ENCODE measurements around the gene ITK.
"Not testable (repeated sequence)": the region's sequence is repeated elsewhere in the genome, so short reads cannot be mapped to it uniquely, and the experiment has no call there.

The ITK gene

GRCh38 chr5:157186309-157187045, 5.8 kb downstream of the ITK start:
- H3K27ac Mint-ChIP-seq, result no peak overlapping the region
- no peaks in the 10 kb centered on the region for H3K27me3 Mint-ChIP-seq
- H3K4me3 Mint-ChIP-seq, result no peak overlapping the region
- H3K4me1 Mint-ChIP-seq, result no peaks in the 10 kb centered on the region
- no peak for ATAC-seq
- no peaks in the 10 kb centered on the region for H3K36me3 Mint-ChIP-seq
- no peaks in the 10 kb centered on the region for H3K9me3 Mint-ChIP-seq

- ATAC-seq, result no peak
- Mint-ChIP-seq H3K27ac (no peak overlapping the region), H3K4me3 (no peak overlapping the region), H3K27me3 (no peaks in the 10 kb centered on the region), H3K36me3 (no peaks in the 10 kb centered on the region), H3K4me1 (no peaks in the 10 kb centered on the region), H3K9me3 (no peaks in the 10 kb centered on the region)
These were observed 6.6 kb downstream of the ITK start for GRCh38 chr5:157187046-157187754.

- no peak for ATAC-seq
- Mint-ChIP-seq H3K27me3 (no peaks in the 10 kb centered on the region), H3K27ac (peak overlapping the region; percentile 48), H3K36me3 (no peaks in the 10 kb centered on the region), H3K9me3 (no peaks in the 10 kb centered on the region), H3K4me1 (no peaks in the 10 kb centered on the region), H3K4me3 (no peak overlapping the region)
These were observed 7.6 kb downstream of the ITK start for GRCh38 chr5:157188270-157188669.

- H3K36me3 Mint-ChIP-seq, result no peaks in the 10 kb centered on the region
- H3K4me3 Mint-ChIP-seq, result no peak overlapping the region
- H3K9me3 Mint-ChIP-seq, result no peaks in the 10 kb centered on the region
- no peaks in the 10 kb centered on the region for H3K27me3 Mint-ChIP-seq
- H3K4me1 Mint-ChIP-seq, result no peaks in the 10 kb centered on the region
- no peak for ATAC-seq
- H3K27ac Mint-ChIP-seq, result no peak overlapping the region
These were observed 8.6 kb downstream of the ITK start for GRCh38 chr5:157189223-157189622.

- Mint-ChIP-seq H3K9me3 (no peaks in the 10 kb centered on the region), H3K27ac (no peak overlapping the region), H3K36me3 (no peaks in the 10 kb centered on the region), H3K4me1 (peaks cover 9% of the 10 kb centered on the region), H3K4me3 (no peak overlapping the region), H3K27me3 (no peaks in the 10 kb centered on the region)
- no peak for ATAC-seq
These were observed 13.2 kb downstream of the ITK start for GRCh38 chr5:157193699-157194424.

GRCh38 chr5:157196045-157196444, 15.4 kb downstream of the ITK start:
- H3K36me3 Mint-ChIP-seq, result no peaks in the 10 kb centered on the region
- H3K27ac Mint-ChIP-seq, result no peak overlapping the region
- no peak for ATAC-seq
- H3K9me3 Mint-ChIP-seq, result no peaks in the 10 kb centered on the region
- H3K27me3 Mint-ChIP-seq, result peaks cover 9% of the 10 kb centered on the region
- H3K4me3 Mint-ChIP-seq, result no peak overlapping the region
- peaks cover 9% of the 10 kb centered on the region for H3K4me1 Mint-ChIP-seq

- peaks cover 9% of the 10 kb centered on the region for H3K4me1 Mint-ChIP-seq
These were observed 16.4 kb downstream of the ITK start for GRCh38 chr5:157197086-157197485.

GRCh38 chr5:157198277-157198986, 17.8 kb downstream of the ITK start:
- Mint-ChIP-seq H3K27me3 (peaks cover 9% of the 10 kb centered on the region), H3K27ac (no peak overlapping the region), H3K4me3 (no peak overlapping the region), H3K9me3 (no peaks in the 10 kb centered on the region), H3K36me3 (no peaks in the 10 kb centered on the region), H3K4me1 (peaks cover 9% of the 10 kb centered on the region)
- ATAC-seq, result no peak

More at GRCh38 chr5:157197086-157197485, 16.4 kb downstream of the ITK start:
- no peak for ATAC-seq
- H3K27me3 Mint-ChIP-seq, result peaks cover 9% of the 10 kb centered on the region
- H3K27ac Mint-ChIP-seq, result no peak overlapping the region
- H3K4me3 Mint-ChIP-seq, result no peak overlapping the region
- H3K36me3 Mint-ChIP-seq, result no peaks in the 10 kb centered on the region
- H3K9me3 Mint-ChIP-seq, result no peaks in the 10 kb centered on the region

- ATAC-seq, result no peak
- Mint-ChIP-seq H3K9me3 (peaks cover 6% of the 10 kb centered on the region), H3K27ac (no peak overlapping the region), H3K4me3 (no peak overlapping the region), H3K4me1 (peaks cover 9% of the 10 kb centered on the region), H3K36me3 (peaks cover 6% of the 10 kb centered on the region), H3K27me3 (peaks cover 9% of the 10 kb centered on the region)
These were observed 21.2 kb downstream of the ITK start for GRCh38 chr5:157201857-157202256.

GRCh38 chr5:157203417-157203816, 22.8 kb downstream of the ITK start:
- peaks cover 9% of the 10 kb centered on the region for H3K27me3 Mint-ChIP-seq
- H3K9me3 Mint-ChIP-seq, result peaks cover 6% of the 10 kb centered on the region
- H3K4me1 Mint-ChIP-seq, result peaks cover 3% of the 10 kb centered on the region
- peaks cover 6% of the 10 kb centered on the region for H3K36me3 Mint-ChIP-seq
- no peak overlapping the region for H3K27ac Mint-ChIP-seq
- H3K4me3 Mint-ChIP-seq, result no peak overlapping the region
- no peak for ATAC-seq

GRCh38 chr5:157204765-157205164, 24.1 kb downstream of the ITK start:
- peaks cover 6% of the 10 kb centered on the region for H3K9me3 Mint-ChIP-seq
- H3K27ac Mint-ChIP-seq, result no peak overlapping the region
- H3K36me3 Mint-ChIP-seq, result peaks cover 6% of the 10 kb centered on the region
- H3K4me3 Mint-ChIP-seq, result no peak overlapping the region
- H3K4me1 Mint-ChIP-seq, result no peaks in the 10 kb centered on the region
- ATAC-seq, result no peak
- peaks cover 5% of the 10 kb centered on the region for H3K27me3 Mint-ChIP-seq

GRCh38 chr5:157205708-157206107, 25.1 kb downstream of the ITK start:
- Mint-ChIP-seq H3K36me3 (peaks cover 6% of the 10 kb centered on the region), H3K27me3 (no peaks in the 10 kb centered on the region), H3K27ac (no peak overlapping the region), H3K9me3 (peaks cover 6% of the 10 kb centered on the region), H3K4me1 (no peaks in the 10 kb centered on the region), H3K4me3 (no peak overlapping the region)
- ATAC-seq, result no peak

GRCh38 chr5:157210652-157211051, 30.0 kb downstream of the ITK start:
- H3K4me3 Mint-ChIP-seq, H3K27ac Mint-ChIP-seq, ATAC-seq, H3K9me3 Mint-ChIP-seq, H3K36me3 Mint-ChIP-seq, H3K27me3 Mint-ChIP-seq: not testable (repeated sequence)
- H3K4me1 Mint-ChIP-seq, result peaks cover 19% of the 10 kb centered on the region

- no peaks in the 10 kb centered on the region for H3K27me3 Mint-ChIP-seq
- H3K9me3 Mint-ChIP-seq, result no peaks in the 10 kb centered on the region
- H3K36me3 Mint-ChIP-seq, result no peaks in the 10 kb centered on the region
- ATAC-seq, result no peak
- H3K4me1 Mint-ChIP-seq, result peaks cover 35% of the 10 kb centered on the region
- no peak overlapping the region for H3K27ac Mint-ChIP-seq
- H3K4me3 Mint-ChIP-seq, result no peak overlapping the region
These were observed 31.7 kb downstream of the ITK start for GRCh38 chr5:157212307-157212706.
